ENCODE measurements around the gene PPP1R2C. TPM values are rescaled to one million over a fixed set of nuclear protein-coding genes. Genes with fewer than 3 reads are reported as not detected.

PPP1R2C gene
- total RNA-seq, 4 donors from 2014 or later = not detected

GRCh38 chrX:42752730-42753129 lies 25.2 kb downstream of the PPP1R2C start:
- no peak for DNase-seq
- Histone ChIP-seq H3K4me3 (no peak overlapping the region), H3K27ac (no peak overlapping the region), H3K4me1 (peaks cover 0 to 10% (median 0%) of the 10 kb centered on the region in 3 donors), H3K9me3 (no peaks in the 10 kb centered on the region), H3K27me3 (no peaks in the 10 kb centered on the region), H3K36me3 (no peaks in the 10 kb centered on the region)
- WGBS, 2 donors = 55 to 73% methylated on average over 2 to 4 of the region's 4 CpGs
- intact Hi-C loops (cut with DNase I) = no loop called here
- no peak for TF ChIP-seq CTCF (IDR thresholded peaks at IDR 0.05)
- TF ChIP-seq POLR2A (IDR thresholded peaks at IDR 0.05) = no peak

- no peak overlapping the region for H3K27ac ChIP-seq
- no peaks in the 10 kb centered on the region for H3K9me3 ChIP-seq
- no peak for DNase-seq
- H3K27me3 ChIP-seq = no peaks in the 10 kb centered on the region
- TF ChIP-seq POLR2A (IDR thresholded peaks at IDR 0.05) (no peak), CTCF (IDR thresholded peaks at IDR 0.05) (no peak)
- no peak overlapping the region for H3K4me3 ChIP-seq
- peaks cover 0 to 10% (median 0%) of the 10 kb centered on the region in 3 donors for H3K4me1 ChIP-seq
- intact Hi-C loops (cut with DNase I) = no loop called here
- no peaks in the 10 kb centered on the region for H3K36me3 ChIP-seq
- 60 to 92% methylated on average over 1 to 3 of the region's 3 CpGs for WGBS, 2 donors
Measured at GRCh38 chrX:42751573-42751972, 26.4 kb downstream of the PPP1R2C start.

GRCh38 chrX:42748067-42748850 lies 29.7 kb downstream of the PPP1R2C start:
- intact Hi-C loops (cut with DNase I) = no loop called here
- Histone ChIP-seq H3K36me3 (no peaks in the 10 kb centered on the region), H3K4me3 (no peak overlapping the region), H3K9me3 (no peaks in the 10 kb centered on the region), H3K27me3 (no peaks in the 10 kb centered on the region), H3K27ac (no peak overlapping the region), H3K4me1 (no peaks in the 10 kb centered on the region)
- no peak for DNase-seq
- no peak for TF ChIP-seq CTCF (IDR thresholded peaks at IDR 0.05)
- TF ChIP-seq POLR2A (IDR thresholded peaks at IDR 0.05) = no peak
- WGBS, 2 donors = 51 to 57% methylated on average over 5 of the region's 5 CpGs

GRCh38 chrX:42746606-42747005 lies 31.4 kb downstream of the PPP1R2C start:
- H3K4me3 ChIP-seq = no peak overlapping the region
- WGBS, 2 donors = 32% methylated on average over 2 of the region's 2 CpGs; no CpG with 5 or more reads in 1 of the 2 donors
- H3K9me3 ChIP-seq = no peaks in the 10 kb centered on the region
- no peaks in the 10 kb centered on the region for H3K36me3 ChIP-seq
- DNase-seq = no peak
- no peak overlapping the region for H3K27ac ChIP-seq
- no peak for TF ChIP-seq POLR2A (IDR thresholded peaks at IDR 0.05)
- no peak for TF ChIP-seq CTCF (IDR thresholded peaks at IDR 0.05)
- H3K4me1 ChIP-seq = no peaks in the 10 kb centered on the region
- intact Hi-C loops (cut with DNase I) = no loop called here
- no peaks in the 10 kb centered on the region for H3K27me3 ChIP-seq

- no peak overlapping the region for H3K27ac ChIP-seq
- H3K4me3 ChIP-seq = no peak overlapping the region
- 42 to 75% methylated on average over 1 of the region's 1 CpG for WGBS, 2 donors
- H3K27me3 ChIP-seq = no peaks in the 10 kb centered on the region
- no peaks in the 10 kb centered on the region for H3K4me1 ChIP-seq
- DNase-seq = no peak
- no peaks in the 10 kb centered on the region for H3K9me3 ChIP-seq
- intact Hi-C loops (cut with DNase I) = no loop called here
- no peak for TF ChIP-seq CTCF (IDR thresholded peaks at IDR 0.05)
- TF ChIP-seq POLR2A (IDR thresholded peaks at IDR 0.05) = no peak
- no peaks in the 10 kb centered on the region for H3K36me3 ChIP-seq
Measured at GRCh38 chrX:42740456-42740855, 37.5 kb downstream of the PPP1R2C start.

Measured in esophagus squamous epithelium (tissue), 5 donors.